Measurements from ENCODE around the gene CCDC174. TPM values are rescaled to one million over a fixed set of nuclear protein-coding genes. Genes with fewer than 3 reads are reported as not detected.

The CCDC174 gene
- total and polyA plus RNA-seq, 2 donors (not counting 3 experiments of a cell fraction or from before 2014, with no cell fraction given): 4.7 to 16.6 TPM

GRCh38 chr3:14646589-14647413 lies 4.8 kb upstream of the CCDC174 start:
- Histone ChIP-seq H3K9me1 (replicated peaks; ENCODE audit: control insufficient read depth, extremely low read depth, insufficient read depth, low read length) (no peaks in the 10 kb centered on the region), H3K4me3 (replicated peaks in 1 of 3; ENCODE audit: insufficient read depth in 1 of 3, low read depth in 1 of 3, low read length in 3 of 3) (no peak overlapping the region), H3K27me3 (ENCODE audit: control insufficient read depth in 2 of 2, insufficient read depth in 2 of 2, low read length in 2 of 2) (peaks cover 10 to 11% of the 10 kb centered on the region in 2 experiments), H3K4me2 (ENCODE audit: insufficient read depth, low read length) (no peak overlapping the region), H3K27ac (ENCODE audit: insufficient read depth, low read depth, low read length) (no peak overlapping the region), H3K9ac (replicated peaks; ENCODE audit: extremely low read depth, insufficient read depth, low read length) (no peak overlapping the region), H2AFZ (ENCODE audit: low read depth, low read length) (no peak overlapping the region), H3K4me1 (ENCODE audit: control insufficient read depth, extremely low read depth, insufficient read depth, low read length) (no peaks in the 10 kb centered on the region), H3K79me2 (ENCODE audit: control insufficient read depth, insufficient read depth, low read length) (no peaks in the 10 kb centered on the region), H4K20me1 (replicated peaks; ENCODE audit: control insufficient read depth, extremely low read depth, insufficient read depth, low read length) (no peaks in the 10 kb centered on the region), H3K9me3 (replicated peaks; ENCODE audit: control insufficient read depth, insufficient read depth, low read length) (no peaks in the 10 kb centered on the region), H3K36me3 (ENCODE audit: control insufficient read depth in 2 of 2, extremely low read depth in 1 of 2, insufficient read depth in 2 of 2, low read length in 2 of 2) (no peaks in the 10 kb centered on the region)
- dilution Hi-C loops (cut with MboI; ENCODE audit: extremely low pct_ligation_motif_present, low sequenced_read_pairs): no loop called here
- DNase-seq (ENCODE audit: low read depth, low spot score): no peak
- FAIRE-seq: no peak
- POLR2A ChIA-PET: no interaction called here
- no TSS peak for BruUV-seq (replicated peaks)
- intact Hi-C loops (cut with micrococcal nuclease): no loop called here
- no peak for TF ChIP-seq EZH2 (IDR thresholded peaks at IDR 0.05; ENCODE audit: borderline replicate concordance, low read depth, low read length, severe bottlenecking)
- no peak for TF ChIP-seq MYC (IDR thresholded peaks at IDR 0.05; ENCODE audit: low read depth, low read length)
- TF ChIP-seq JUN (IDR thresholded peaks at IDR 0.05; ENCODE audit: borderline replicate concordance, insufficient read depth, insufficient read length, low read depth): no peak
- no peak for TF ChIP-seq POLR2A (IDR thresholded peaks at IDR 0.05; ENCODE audit: low read depth, low read length)
- TF ChIP-seq POLR2AphosphoS5 (IDR thresholded peaks at IDR 0.05; ENCODE audit: insufficient read depth, low read depth, low read length): no peak
- TF ChIP-seq, protein P1, sequence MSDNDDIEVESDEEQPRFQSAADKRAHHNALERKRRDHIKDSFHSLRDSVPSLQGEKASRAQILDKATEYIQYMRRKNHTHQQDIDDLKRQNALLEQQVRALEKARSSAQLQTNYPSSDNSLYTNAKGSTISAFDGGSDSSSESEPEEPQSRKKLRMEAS (IDR thresholded peaks at IDR 0.05; ENCODE audit: insufficient read depth, insufficient read length): no peak
- no peak for TF ChIP-seq CTCF (IDR thresholded peaks at IDR 0.05; ENCODE audit: extremely low read depth in 1 of 2, insufficient read depth in 1 of 2, low read depth in 1 of 2, low read length in 2 of 2)
- TF ChIP-seq FOS (IDR thresholded peaks at IDR 0.05; ENCODE audit: borderline replicate concordance, insufficient read depth, low read length): no peak
- no peak for TF ChIP-seq GATA2 (IDR thresholded peaks at IDR 0.05; ENCODE audit: insufficient read depth, insufficient read length, low read depth, low read length)
- CTCF ChIA-PET: interaction anchor here (0.8 to 1.9 kb wide), 3 partner anchors 10 to 27 kb away, joined by 3 to 7 read pairs (median 4); no protein-coding TSS in a partner anchor

Measured in endothelial cell of umbilical vein (primary cell).